Neural cell (in vitro differentiated cells): ENCODE measurements around the gene ARID1B. TPM values are rescaled to one million over a fixed set of nuclear protein-coding genes. Genes with fewer than 3 reads are reported as not detected.

Source experiments
- H2AFZ ChIP-seq: fragments of 200-600, 300-800 bp; sonication (generic), shearing (Covaris generic); 2 replicates; pipeline ENCODE4 v1.6.0; 2014; ENCODE audit warnings: low read depth, mild to moderate bottlenecking, antibody characterized with exemption, low read length, moderate library complexity
- H3F3A ChIP-seq: fragments of 200-600 bp; shearing (Covaris generic); 2 replicates; pipeline ENCODE4 v1.6.1; 2016; ENCODE audit warnings: mild to moderate bottlenecking, moderate library complexity, mixed read lengths, antibody characterized with exemption, low read length; ENCODE audit not compliant: insufficient read depth, poor library complexity, severe bottlenecking
- H3K27ac ChIP-seq: fragments of 200-600, 300-800 bp; sonication (generic), shearing (Covaris generic); 2 replicates; pipeline ENCODE4 v1.5.1; 2014; ENCODE audit warnings: mild to moderate bottlenecking, low read length, moderate library complexity
- H3K27me3 ChIP-seq: fragments of 300-800, 200-600 bp; sonication (generic), shearing (Covaris generic); 2 replicates; pipeline ENCODE4 v1.6.0; 2014; ENCODE audit warnings: mild to moderate bottlenecking, low read depth, low read length, moderate library complexity; ENCODE audit not compliant: insufficient read depth
- H3K36me3 ChIP-seq: fragments of 300-800, 200-600 bp; sonication (generic), shearing (Covaris generic); 2 replicates; pipeline ENCODE4 v1.5.1; 2014; ENCODE audit warnings: mild to moderate bottlenecking, antibody characterized with exemption, low read length, moderate library complexity; ENCODE audit not compliant: insufficient read depth
- H3K4me2 ChIP-seq: fragments of 300-800, 200-600 bp; sonication (generic), shearing (Covaris generic); 2 replicates; pipeline ENCODE4 v1.6.0; 2014; ENCODE audit warnings: mild to moderate bottlenecking, low read length
- H3K4me3 ChIP-seq: fragments of 300-800, 200-600 bp; sonication (generic), shearing (Covaris generic); 2 replicates; pipeline ENCODE4 v1.5.1; 2014; ENCODE audit warnings: mild to moderate bottlenecking, low read length, moderate library complexity
- H3K79me2 ChIP-seq: fragments of 200-600 bp; shearing (Covaris generic); replicated peaks from 2 replicates; pipeline ENCODE4 v1.6.0; 2014; ENCODE audit warnings: mild to moderate bottlenecking, low read length, moderate library complexity; ENCODE audit not compliant: insufficient read depth
- H3K9ac ChIP-seq: fragments of 300-800, 200-600 bp; sonication (generic), shearing (Covaris generic); 2 replicates; pipeline ENCODE4 v1.6.1; 2016; ENCODE audit warnings: mild to moderate bottlenecking, low read length, mixed read lengths
- H3K9me2 ChIP-seq: fragments of 200-600 bp; shearing (Covaris generic); 2 replicates; pipeline ENCODE4 v1.6.1; 2016; ENCODE audit warnings: mild to moderate bottlenecking, low read length, mixed read lengths; ENCODE audit not compliant: insufficient read depth
- H3K9me3 ChIP-seq: fragments of 200-600, 300-800 bp; sonication (generic), shearing (Covaris generic); 2 replicates; pipeline ENCODE4 v1.6.1; 2016; ENCODE audit warnings: mild to moderate bottlenecking, mixed run types, low read length, moderate library complexity, mixed read lengths
- H4K20me1 ChIP-seq: fragments of 200-600 bp; shearing (Covaris generic); 2 replicates; pipeline ENCODE4 v1.6.1; 2016; ENCODE audit warnings: mild to moderate bottlenecking, mixed run types; ENCODE audit not compliant: insufficient read depth
- EP300 ChIP-seq: fragments of 450-650 bp; conservative IDR thresholded peaks from 2 replicates; pipeline ENCODE4 v1.6.1; 2014; ENCODE audit warnings: antibody characterized with exemption, mild to moderate bottlenecking, moderate library complexity; ENCODE audit not compliant: poor library complexity, severe bottlenecking
- EZH2 ChIP-seq: fragments of 200-600, 300-800 bp; shearing (Covaris generic), sonication (generic); IDR thresholded peaks from 2 replicates; pipeline ENCODE4 v1.6.1; 2014; ENCODE audit warnings: antibody characterized with exemption, low read length, borderline replicate concordance, mild to moderate bottlenecking; ENCODE audit not compliant: insufficient read depth, poor library complexity, severe bottlenecking
- MXI1 ChIP-seq: fragments of 450-650 bp; conservative IDR thresholded peaks from 2 replicates; pipeline ENCODE4 v1.6.1; 2014; ENCODE audit warnings: antibody characterized with exemption, mild to moderate bottlenecking; ENCODE audit not compliant: poor library complexity, severe bottlenecking
- POLR2AphosphoS5 ChIP-seq: IDR thresholded peaks from 2 replicates; pipeline ENCODE4 v1.6.1; 2012
- RAD21 ChIP-seq: fragments of 450-650 bp; conservative IDR thresholded peaks from 2 replicates; pipeline ENCODE4 v1.6.1; 2014; ENCODE audit warnings: antibody characterized with exemption, mild to moderate bottlenecking, moderate library complexity
- SMC3 ChIP-seq: fragments of 450-650 bp; conservative IDR thresholded peaks from 2 replicates; pipeline ENCODE4 v1.6.1; 2014; ENCODE audit warnings: antibody characterized with exemption, mild to moderate bottlenecking, moderate library complexity; ENCODE audit not compliant: poor library complexity
- TAF1 ChIP-seq: IDR thresholded peaks from 2 replicates; pipeline ENCODE4 v1.6.1; 2012; ENCODE audit warnings: low read depth
- polyA plus RNA-seq: library from polyadenylated mRNA; depleted of rRNA; stranded (reverse); fragments of >200 nt; gene quantifications from 2 replicates; pipeline ENCODE4 v1.2.3, GENCODE V29; 2014
- TF ChIP-seq, protein P1 (sequence below): fragments of 450-650 bp; IDR thresholded peaks from 2 replicates; pipeline ENCODE4 v1.5.1; 2014; ENCODE audit warnings: antibody characterized with exemption, mild to moderate bottlenecking, moderate library complexity; ENCODE audit not compliant: poor library complexity, severe bottlenecking
- TF ChIP-seq, protein P2 (sequence below): IDR thresholded peaks from 2 replicates; pipeline ENCODE4 v1.6.1; 2012; ENCODE audit warnings: borderline replicate concordance

The ARID1B gene
- polyA plus RNA-seq, 1 donor from 2014 or later, result 35.0 TPM

DNA sequence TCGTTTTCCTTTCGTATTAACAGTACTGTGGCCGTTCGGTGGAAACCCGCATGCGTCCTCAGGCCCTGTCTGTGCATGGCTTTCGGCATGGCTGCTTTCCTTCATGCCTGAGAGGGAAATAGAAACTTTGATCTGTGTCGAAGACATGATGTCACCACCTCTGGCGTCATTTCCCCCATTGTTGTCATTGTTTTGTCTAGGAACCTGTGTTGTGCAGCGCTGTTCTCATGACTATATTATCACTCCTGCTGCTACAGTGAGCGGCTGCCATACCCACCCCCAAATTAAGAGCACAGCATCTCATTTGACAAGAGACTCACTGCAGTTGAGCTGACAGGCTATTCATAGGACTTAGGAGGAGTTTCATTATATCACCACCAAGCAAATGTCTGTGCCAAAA, 373.9 kb downstream of the ARID1B start:
- H3K9me3 ChIP-seq, result no peaks in the 10 kb centered on the region
- H3K4me3 ChIP-seq, result no peak overlapping the region
- no peaks in the 10 kb centered on the region for H4K20me1 ChIP-seq
- no peak overlapping the region for H3K9ac ChIP-seq
- H3K9me2 ChIP-seq, result no peaks in the 10 kb centered on the region
- peaks cover 8% of the 10 kb centered on the region for H3K36me3 ChIP-seq
- no peaks in the 10 kb centered on the region for H3K79me2 ChIP-seq
- H3F3A ChIP-seq, result no peaks in the 10 kb centered on the region
- H3K27me3 ChIP-seq, result no peaks in the 10 kb centered on the region
- no peak for TF ChIP-seq EP300
- no peak for TF ChIP-seq EZH2
- no peak for TF ChIP-seq POLR2AphosphoS5
- TF ChIP-seq RAD21, result no peak
- no peak for TF ChIP-seq TAF1
- TF ChIP-seq, protein P1, sequence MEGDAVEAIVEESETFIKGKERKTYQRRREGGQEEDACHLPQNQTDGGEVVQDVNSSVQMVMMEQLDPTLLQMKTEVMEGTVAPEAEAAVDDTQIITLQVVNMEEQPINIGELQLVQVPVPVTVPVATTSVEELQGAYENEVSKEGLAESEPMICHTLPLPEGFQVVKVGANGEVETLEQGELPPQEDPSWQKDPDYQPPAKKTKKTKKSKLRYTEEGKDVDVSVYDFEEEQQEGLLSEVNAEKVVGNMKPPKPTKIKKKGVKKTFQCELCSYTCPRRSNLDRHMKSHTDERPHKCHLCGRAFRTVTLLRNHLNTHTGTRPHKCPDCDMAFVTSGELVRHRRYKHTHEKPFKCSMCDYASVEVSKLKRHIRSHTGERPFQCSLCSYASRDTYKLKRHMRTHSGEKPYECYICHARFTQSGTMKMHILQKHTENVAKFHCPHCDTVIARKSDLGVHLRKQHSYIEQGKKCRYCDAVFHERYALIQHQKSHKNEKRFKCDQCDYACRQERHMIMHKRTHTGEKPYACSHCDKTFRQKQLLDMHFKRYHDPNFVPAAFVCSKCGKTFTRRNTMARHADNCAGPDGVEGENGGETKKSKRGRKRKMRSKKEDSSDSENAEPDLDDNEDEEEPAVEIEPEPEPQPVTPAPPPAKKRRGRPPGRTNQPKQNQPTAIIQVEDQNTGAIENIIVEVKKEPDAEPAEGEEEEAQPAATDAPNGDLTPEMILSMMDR, result no peak
- TF ChIP-seq SMC3, result no peak
- no peak for TF ChIP-seq MXI1
- TF ChIP-seq, protein P2, sequence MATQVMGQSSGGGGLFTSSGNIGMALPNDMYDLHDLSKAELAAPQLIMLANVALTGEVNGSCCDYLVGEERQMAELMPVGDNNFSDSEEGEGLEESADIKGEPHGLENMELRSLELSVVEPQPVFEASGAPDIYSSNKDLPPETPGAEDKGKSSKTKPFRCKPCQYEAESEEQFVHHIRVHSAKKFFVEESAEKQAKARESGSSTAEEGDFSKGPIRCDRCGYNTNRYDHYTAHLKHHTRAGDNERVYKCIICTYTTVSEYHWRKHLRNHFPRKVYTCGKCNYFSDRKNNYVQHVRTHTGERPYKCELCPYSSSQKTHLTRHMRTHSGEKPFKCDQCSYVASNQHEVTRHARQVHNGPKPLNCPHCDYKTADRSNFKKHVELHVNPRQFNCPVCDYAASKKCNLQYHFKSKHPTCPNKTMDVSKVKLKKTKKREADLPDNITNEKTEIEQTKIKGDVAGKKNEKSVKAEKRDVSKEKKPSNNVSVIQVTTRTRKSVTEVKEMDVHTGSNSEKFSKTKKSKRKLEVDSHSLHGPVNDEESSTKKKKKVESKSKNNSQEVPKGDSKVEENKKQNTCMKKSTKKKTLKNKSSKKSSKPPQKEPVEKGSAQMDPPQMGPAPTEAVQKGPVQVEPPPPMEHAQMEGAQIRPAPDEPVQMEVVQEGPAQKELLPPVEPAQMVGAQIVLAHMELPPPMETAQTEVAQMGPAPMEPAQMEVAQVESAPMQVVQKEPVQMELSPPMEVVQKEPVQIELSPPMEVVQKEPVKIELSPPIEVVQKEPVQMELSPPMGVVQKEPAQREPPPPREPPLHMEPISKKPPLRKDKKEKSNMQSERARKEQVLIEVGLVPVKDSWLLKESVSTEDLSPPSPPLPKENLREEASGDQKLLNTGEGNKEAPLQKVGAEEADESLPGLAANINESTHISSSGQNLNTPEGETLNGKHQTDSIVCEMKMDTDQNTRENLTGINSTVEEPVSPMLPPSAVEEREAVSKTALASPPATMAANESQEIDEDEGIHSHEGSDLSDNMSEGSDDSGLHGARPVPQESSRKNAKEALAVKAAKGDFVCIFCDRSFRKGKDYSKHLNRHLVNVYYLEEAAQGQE, result no peak
- H3K27ac ChIP-seq, result no peak overlapping the region
- no peak overlapping the region for H2AFZ ChIP-seq
- H3K4me2 ChIP-seq, result no peak overlapping the region

DNA sequence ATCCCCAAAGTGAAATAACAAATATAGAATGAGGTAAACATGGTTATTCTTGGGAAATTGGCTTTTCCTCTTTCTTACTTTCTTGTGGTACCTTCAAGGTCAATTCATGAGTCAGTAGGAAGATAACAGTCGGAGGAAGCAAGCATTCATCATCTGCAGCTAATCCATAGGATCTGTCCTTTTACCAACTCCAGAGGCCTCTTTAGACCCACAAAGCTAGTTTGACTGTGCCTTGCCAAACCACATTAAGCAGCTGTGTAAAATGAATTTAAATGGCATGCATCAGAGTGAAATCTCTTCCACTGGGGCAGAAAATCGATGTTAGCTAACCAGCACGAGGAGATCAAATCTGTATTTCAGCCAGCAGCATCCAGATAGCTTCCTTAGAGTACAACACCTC, 374.8 kb downstream of the ARID1B start:
- Histone ChIP-seq H3K79me2 (no peaks in the 10 kb centered on the region), H4K20me1 (no peaks in the 10 kb centered on the region), H3F3A (no peaks in the 10 kb centered on the region), H3K27ac (no peak overlapping the region), H3K4me3 (no peak overlapping the region), H2AFZ (no peak overlapping the region), H3K9me2 (no peaks in the 10 kb centered on the region), H3K36me3 (peaks cover 8% of the 10 kb centered on the region), H3K4me2 (no peak overlapping the region), H3K9me3 (no peaks in the 10 kb centered on the region), H3K9ac (no peak overlapping the region), H3K27me3 (no peaks in the 10 kb centered on the region)
- TF ChIP-seq RAD21 (no peak), MXI1 (no peak), SMC3 (no peak), POLR2AphosphoS5 (no peak), TAF1 (no peak), EP300 (no peak), EZH2 (no peak)
- TF ChIP-seq, protein P2, result no peak
- TF ChIP-seq, protein P1, result no peak
